Keratinocyte (primary cell): ENCODE measurements around the gene SNRPD3. TPM values are rescaled to one million over a fixed set of nuclear protein-coding genes. Genes with fewer than 3 reads are reported as not detected.

Source experiments
- DNase-seq: peaks from one replicate; pipeline ENCODE4 v3.0.0-alpha.2; 2011; ENCODE audit warnings: low read depth, missing footprints, low spot score
- FAIRE-seq: peaks from 2 replicates; lab custom pipeline; 2011; peaks lifted over from hg19 to GRCh38; lab: Jason Lieb, UNC
- H2AFZ ChIP-seq: 2 replicates; pipeline ENCODE4 v1.6.0; 2012; ENCODE audit warnings: low read length, control low read depth, inconsistent platforms; ENCODE audit not compliant: control insufficient read depth
- H3K27ac ChIP-seq: 2 replicates; pipeline ENCODE4 v1.5.1; 2011; ENCODE audit warnings: low read length; ENCODE audit not compliant: control insufficient read depth, insufficient read depth
- H3K27me3 ChIP-seq: 3 replicates; pipeline ENCODE4 v1.6.0; 2011; ENCODE audit warnings: low read length; ENCODE audit not compliant: control insufficient read depth, insufficient read depth; ENCODE audit errors: extremely low read depth
- H3K36me3 ChIP-seq, 2 experiments: 2 replicates in 1 of 2; 3 replicates in 1 of 2; pipeline ENCODE4 v1.5.1; 2011; ENCODE audit warnings: low read length in 2 of 2, mild to moderate bottlenecking in 1 of 2; ENCODE audit not compliant: control insufficient read depth in 2 of 2, insufficient read depth in 2 of 2; ENCODE audit errors: extremely low read depth in 1 of 2
- H3K4me1 ChIP-seq: 3 replicates; pipeline ENCODE4 v1.5.1; 2011; ENCODE audit warnings: low read length; ENCODE audit not compliant: control insufficient read depth, insufficient read depth; ENCODE audit errors: extremely low read depth
- H3K4me2 ChIP-seq: 3 replicates; pipeline ENCODE4 v1.6.0; 2011; ENCODE audit warnings: low read depth, low read length; ENCODE audit not compliant: control insufficient read depth, insufficient read depth; ENCODE audit errors: extremely low read depth
- H3K4me3 ChIP-seq, 3 experiments: fragments of 200-600 bp in 1 of 3; sonication (generic) in 1 of 3; 2 replicates in 2 of 3; 3 replicates in 1 of 3; pipeline ENCODE4 v1.5.1; 2011 to 2016; ENCODE audit warnings: low read length in 3 of 3, mild to moderate bottlenecking in 3 of 3, control low read depth in 2 of 3, inconsistent platforms in 1 of 3, low read depth in 1 of 3, mixed read lengths in 1 of 3, mixed run types in 1 of 3, moderate library complexity in 1 of 3; ENCODE audit not compliant: control insufficient read depth in 2 of 3, insufficient read depth in 2 of 3; ENCODE audit errors: extremely low read depth in 1 of 3
- H3K79me2 ChIP-seq: 2 replicates; pipeline ENCODE4 v1.6.0; 2012; ENCODE audit warnings: low read length; ENCODE audit not compliant: control insufficient read depth, insufficient read depth
- H3K9ac ChIP-seq: 3 replicates; pipeline ENCODE4 v1.6.0; 2011; ENCODE audit warnings: low read length; ENCODE audit not compliant: control insufficient read depth, insufficient read depth; ENCODE audit errors: extremely low read depth
- H3K9me1 ChIP-seq: 3 replicates; pipeline ENCODE4 v1.6.0; 2011; ENCODE audit warnings: low read length; ENCODE audit not compliant: control insufficient read depth, insufficient read depth; ENCODE audit errors: extremely low read depth
- H3K9me3 ChIP-seq: 2 replicates; pipeline ENCODE4 v1.5.1; 2012; ENCODE audit warnings: low read depth, low read length; ENCODE audit not compliant: control insufficient read depth
- H4K20me1 ChIP-seq: 3 replicates; pipeline ENCODE4 v1.6.0; 2011; ENCODE audit warnings: low read length; ENCODE audit not compliant: control insufficient read depth, insufficient read depth; ENCODE audit errors: extremely low read depth
- EZH2 ChIP-seq: IDR thresholded peaks from one replicate; pipeline ENCODE4 v1.6.1; 2012; ENCODE audit warnings: inconsistent platforms, mild to moderate bottlenecking, low read length, moderate library complexity
- dilution Hi-C: fragments of 300-500 bp; cut with MboI; formaldehyde crosslinking; loops from one replicate; pipeline ENCODE4 v1.7.0; 2020; ENCODE audit warnings: low sequenced_read_pairs; ENCODE audit not compliant: extremely low pct_ligation_motif_present
- polyA plus RNA-seq, 5 experiments: library from polyadenylated mRNA; depleted of rRNA in 3 of 5; stranded (reverse) in 3 of 5; stranded (forward) in 1 of 5; unstranded in 1 of 5; fragments of >200 nt; gene quantifications; 1 replicate in 1 of 5; 2 replicates in 3 of 5; 3 replicates in 1 of 5; pipeline versions ENCODE4 v1.2.1 to v1.2.3, GENCODE V29; 2011 to 2012; ENCODE audit warnings: missing spikeins in 2 of 5, low read depth in 1 of 5, low replicate concordance in 1 of 5
- TF ChIP-seq, protein P1 (sequence below), 3 experiments: IDR thresholded peaks in 1 of 3; conservative IDR thresholded peaks in 1 of 3; optimal IDR thresholded peaks in 1 of 3; 2 replicates in 2 of 3; 3 replicates in 1 of 3; pipeline versions ENCODE3 to v1.5.1; 2011; ENCODE audit warnings: low read length in 3 of 3, mild to moderate bottlenecking in 3 of 3, moderate library complexity in 2 of 3, control low read depth in 1 of 3, inconsistent platforms in 1 of 3; ENCODE audit not compliant: insufficient read depth in 2 of 3; ENCODE audit errors: extremely low read depth in 1 of 3

SNRPD3 gene
- polyA plus RNA-seq, 1 donor (not counting 4 experiments of a cell fraction or from before 2014, with no cell fraction given), result 135 TPM

DNA sequence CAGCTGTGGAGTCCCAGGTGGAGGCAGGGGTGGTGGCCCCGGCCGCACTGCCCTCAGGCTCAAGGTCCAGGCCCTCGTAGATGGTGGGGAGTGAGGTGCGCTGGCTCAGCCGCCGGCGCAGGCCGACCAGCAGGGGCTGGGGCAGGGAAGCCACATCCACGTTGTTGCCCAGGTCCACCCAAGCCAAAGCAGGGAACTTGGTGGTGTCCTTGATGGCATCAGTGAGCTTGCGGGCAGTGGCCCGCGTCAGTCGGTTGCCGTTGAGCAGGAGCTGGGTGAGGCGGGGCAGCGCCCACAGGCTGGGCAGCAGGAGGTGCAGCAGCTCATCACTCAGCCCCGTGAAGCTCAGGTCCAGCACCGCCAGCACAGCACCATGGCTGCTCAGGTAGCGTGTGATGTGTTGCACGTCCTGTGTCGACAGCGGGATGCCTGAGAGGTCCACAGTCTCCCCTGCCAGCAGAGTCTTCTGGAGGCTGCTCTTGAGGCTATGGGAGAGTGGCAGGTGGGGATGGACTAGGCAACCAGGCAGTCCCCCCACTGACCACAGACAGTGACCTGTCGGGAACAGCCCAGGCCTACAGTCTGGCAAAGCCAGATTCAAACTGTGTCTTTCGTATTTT lies 30.2 kb downstream of the SNRPD3 start:
- no peak overlapping the region for H2AFZ ChIP-seq
- no peaks in the 10 kb centered on the region for H4K20me1 ChIP-seq
- H3K36me3 ChIP-seq, result peaks cover 4% of the 10 kb centered on the region in 2 experiments
- no peak overlapping the region for H3K4me2 ChIP-seq
- H3K27me3 ChIP-seq, result no peaks in the 10 kb centered on the region
- no peaks in the 10 kb centered on the region for H3K79me2 ChIP-seq
- DNase-seq (no peak), FAIRE-seq (no peak)
- no peaks in the 10 kb centered on the region for H3K9me1 ChIP-seq
- no peak overlapping the region for H3K27ac ChIP-seq
- TF ChIP-seq EZH2, result no peak
- TF ChIP-seq, protein P1, sequence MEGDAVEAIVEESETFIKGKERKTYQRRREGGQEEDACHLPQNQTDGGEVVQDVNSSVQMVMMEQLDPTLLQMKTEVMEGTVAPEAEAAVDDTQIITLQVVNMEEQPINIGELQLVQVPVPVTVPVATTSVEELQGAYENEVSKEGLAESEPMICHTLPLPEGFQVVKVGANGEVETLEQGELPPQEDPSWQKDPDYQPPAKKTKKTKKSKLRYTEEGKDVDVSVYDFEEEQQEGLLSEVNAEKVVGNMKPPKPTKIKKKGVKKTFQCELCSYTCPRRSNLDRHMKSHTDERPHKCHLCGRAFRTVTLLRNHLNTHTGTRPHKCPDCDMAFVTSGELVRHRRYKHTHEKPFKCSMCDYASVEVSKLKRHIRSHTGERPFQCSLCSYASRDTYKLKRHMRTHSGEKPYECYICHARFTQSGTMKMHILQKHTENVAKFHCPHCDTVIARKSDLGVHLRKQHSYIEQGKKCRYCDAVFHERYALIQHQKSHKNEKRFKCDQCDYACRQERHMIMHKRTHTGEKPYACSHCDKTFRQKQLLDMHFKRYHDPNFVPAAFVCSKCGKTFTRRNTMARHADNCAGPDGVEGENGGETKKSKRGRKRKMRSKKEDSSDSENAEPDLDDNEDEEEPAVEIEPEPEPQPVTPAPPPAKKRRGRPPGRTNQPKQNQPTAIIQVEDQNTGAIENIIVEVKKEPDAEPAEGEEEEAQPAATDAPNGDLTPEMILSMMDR (optimal IDR thresholded peaks at IDR 0.05 in 1 of 3, IDR thresholded peaks at IDR 0.05 in 1 of 3, conservative IDR thresholded peaks at IDR 0.05 in 1 of 3; ENCODE audit: extremely low read depth in 1 of 3, insufficient read depth in 2 of 3, low read length in 3 of 3), result no peak
- no peak overlapping the region for H3K4me3 ChIP-seq
- H3K9ac ChIP-seq, result no peak overlapping the region
- no peaks in the 10 kb centered on the region for H3K9me3 ChIP-seq
- dilution Hi-C loops, result no loop called here
- peaks cover 12% of the 10 kb centered on the region for H3K4me1 ChIP-seq

DNA sequence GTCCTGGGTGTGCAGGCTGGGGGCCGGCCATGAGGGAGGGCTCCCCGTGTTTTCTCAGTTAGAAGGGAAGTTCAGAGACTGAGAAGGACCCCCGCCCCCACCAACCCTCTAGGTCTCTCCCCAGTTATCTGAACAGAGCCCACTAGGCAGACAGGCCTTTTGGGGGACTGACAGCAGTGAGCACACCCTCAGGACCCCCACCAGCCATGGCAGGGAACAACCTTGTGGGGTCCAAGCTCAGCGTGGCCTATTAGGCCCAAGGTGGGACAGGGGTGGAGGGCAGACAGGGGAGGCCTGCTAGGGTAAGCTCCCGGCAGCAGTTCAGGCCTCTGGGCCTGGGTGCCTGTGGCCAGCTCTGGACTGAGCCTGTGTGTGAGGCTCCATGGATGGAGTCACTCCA lies 31.5 kb downstream of the SNRPD3 start:
- Histone ChIP-seq H3K4me3 (no peak overlapping the region), H4K20me1 (no peaks in the 10 kb centered on the region), H3K9me3 (no peaks in the 10 kb centered on the region), H3K79me2 (no peaks in the 10 kb centered on the region), H3K27ac (no peak overlapping the region), H3K4me1 (peaks cover 17% of the 10 kb centered on the region), H3K27me3 (no peaks in the 10 kb centered on the region), H3K36me3 (peaks cover 4% of the 10 kb centered on the region in 2 experiments), H3K9ac (no peak overlapping the region), H2AFZ (no peak overlapping the region), H3K9me1 (no peaks in the 10 kb centered on the region), H3K4me2 (no peak overlapping the region)
- FAIRE-seq (no peak), DNase-seq (no peak)
- dilution Hi-C loops, result no loop called here
- TF ChIP-seq, protein P1 (optimal IDR thresholded peaks at IDR 0.05 in 1 of 3, IDR thresholded peaks at IDR 0.05 in 1 of 3, conservative IDR thresholded peaks at IDR 0.05 in 1 of 3; ENCODE audit: extremely low read depth in 1 of 3, insufficient read depth in 2 of 3, low read length in 3 of 3), result no peak
- no peak for TF ChIP-seq EZH2
